HG03565 (cell line): Measurements from ENCODE around the gene RHOB.

Experiments used
- ATAC-seq: cut with Tn5 transposase; IDR thresholded peaks from one replicate; pipeline ENCODE4 v1.9.1; 2021; ENCODE audit warnings: mild to moderate bottlenecking, moderate library complexity; ENCODE audit not compliant: unreplicated experiment

RHOB gene

DNA sequence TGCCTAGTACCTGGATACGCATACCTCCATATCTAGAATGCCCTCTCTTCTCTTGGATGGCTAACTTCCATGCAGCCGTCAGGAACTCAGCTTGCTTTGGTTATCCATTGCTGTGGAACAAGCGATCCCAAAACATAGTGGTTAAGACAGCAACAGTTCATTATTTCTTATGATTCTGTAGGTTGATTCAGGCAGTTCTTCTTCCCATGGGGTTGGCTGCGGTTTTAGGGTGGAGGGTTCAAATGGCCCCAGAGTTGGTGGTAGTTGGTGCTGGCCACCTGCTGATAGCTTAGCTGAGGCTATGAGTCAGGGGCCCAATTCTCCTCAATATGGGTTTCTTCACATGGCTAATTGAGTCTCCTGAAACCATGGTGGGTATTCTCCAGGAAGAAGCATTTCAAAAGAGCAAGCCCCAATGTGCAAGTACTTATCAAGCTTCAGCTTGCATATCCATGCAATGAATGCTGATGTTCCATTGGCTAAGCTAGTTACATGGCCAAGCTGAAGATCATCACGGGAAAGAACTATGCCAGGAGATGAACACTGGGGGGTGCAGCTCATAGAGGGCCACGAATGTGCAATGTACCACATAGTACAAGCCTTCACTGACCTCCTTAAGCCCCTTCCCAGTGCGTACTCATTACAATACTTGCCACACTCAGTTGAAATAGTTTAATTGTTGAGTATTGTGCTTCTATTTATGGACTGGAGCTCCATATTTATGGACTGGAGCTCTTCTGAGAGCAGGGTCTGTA, 10.0 kb upstream of the RHOB start:
- ATAC-seq, result no peak

DNA sequence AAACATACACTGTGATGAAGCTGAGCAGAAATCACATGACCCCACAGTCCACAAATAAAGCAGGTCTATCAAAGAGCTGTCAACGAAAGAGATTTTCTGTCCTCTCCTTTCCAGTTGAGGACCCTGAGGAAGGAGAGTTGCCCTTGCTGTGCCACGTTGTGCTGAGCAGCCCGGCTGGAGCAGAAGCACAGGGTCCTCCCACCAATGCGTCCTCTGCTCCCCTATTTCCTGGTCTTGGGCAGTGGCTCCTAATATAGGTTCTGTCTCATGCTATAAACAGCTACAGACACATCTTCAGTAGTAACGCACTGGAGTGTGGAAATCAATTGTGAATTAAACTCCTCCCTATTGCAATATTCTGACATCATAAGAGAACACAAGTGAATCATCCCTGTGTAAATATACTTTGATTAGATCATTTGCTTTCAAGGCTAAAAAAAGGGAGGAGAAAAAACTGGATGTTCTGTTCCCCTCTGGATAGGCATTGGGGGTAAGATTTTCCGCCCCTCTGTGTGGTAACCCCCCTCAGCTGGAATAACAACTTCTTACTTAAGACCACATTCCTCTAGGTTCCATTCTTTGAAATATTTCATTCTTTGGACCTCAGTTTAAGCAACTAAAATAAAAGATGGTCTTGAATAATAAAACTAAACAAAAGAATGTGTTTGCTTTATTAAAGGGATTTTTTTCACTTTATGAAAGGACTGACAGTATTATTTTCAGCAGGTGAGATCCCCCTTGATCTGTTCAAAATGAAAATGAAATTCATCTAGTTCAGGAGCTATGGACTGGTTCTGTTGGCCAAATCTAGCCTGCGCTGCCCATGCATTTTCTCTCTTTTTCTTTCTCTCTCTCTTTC, 8.3 kb upstream of the RHOB start:
- no peak for ATAC-seq

DNA sequence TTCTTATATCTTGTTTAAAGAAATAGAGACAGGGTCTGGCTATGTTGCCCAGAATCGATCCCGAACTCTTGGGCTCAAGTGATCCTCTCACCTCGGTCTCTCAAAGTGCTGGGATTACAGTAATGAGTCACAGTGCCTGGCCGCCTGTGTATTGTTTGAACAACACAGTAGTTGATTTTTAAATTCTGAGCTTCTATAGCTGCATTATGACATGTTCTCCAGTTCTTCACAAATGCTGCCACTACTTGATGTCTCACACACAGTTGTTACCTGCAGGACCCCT, 7.7 kb upstream of the RHOB start:
- no peak for ATAC-seq

DNA sequence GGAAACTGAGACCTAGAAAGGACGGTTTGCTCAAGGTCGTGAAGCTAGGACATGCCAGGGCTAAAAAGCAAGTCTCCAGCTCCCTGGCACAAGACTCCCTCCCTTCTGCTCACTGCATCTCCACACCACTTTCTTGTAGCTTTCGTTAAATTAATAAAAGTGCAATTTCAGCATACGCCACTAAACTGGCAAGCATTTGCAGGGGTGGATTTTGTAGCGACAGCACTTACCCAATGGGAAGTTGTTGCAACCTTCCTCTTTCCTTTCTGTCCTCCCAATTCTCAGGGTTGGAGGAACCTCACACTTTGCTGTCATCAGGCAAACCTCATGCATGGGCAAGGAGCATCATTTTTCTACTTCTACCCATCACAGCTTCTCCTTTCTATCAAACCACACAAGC, 7.4 kb upstream of the RHOB start:
- no peak for ATAC-seq

GRCh38 chr2:20440001-20440560, 6.8 kb upstream of the RHOB start:
- no peak for ATAC-seq

DNA sequence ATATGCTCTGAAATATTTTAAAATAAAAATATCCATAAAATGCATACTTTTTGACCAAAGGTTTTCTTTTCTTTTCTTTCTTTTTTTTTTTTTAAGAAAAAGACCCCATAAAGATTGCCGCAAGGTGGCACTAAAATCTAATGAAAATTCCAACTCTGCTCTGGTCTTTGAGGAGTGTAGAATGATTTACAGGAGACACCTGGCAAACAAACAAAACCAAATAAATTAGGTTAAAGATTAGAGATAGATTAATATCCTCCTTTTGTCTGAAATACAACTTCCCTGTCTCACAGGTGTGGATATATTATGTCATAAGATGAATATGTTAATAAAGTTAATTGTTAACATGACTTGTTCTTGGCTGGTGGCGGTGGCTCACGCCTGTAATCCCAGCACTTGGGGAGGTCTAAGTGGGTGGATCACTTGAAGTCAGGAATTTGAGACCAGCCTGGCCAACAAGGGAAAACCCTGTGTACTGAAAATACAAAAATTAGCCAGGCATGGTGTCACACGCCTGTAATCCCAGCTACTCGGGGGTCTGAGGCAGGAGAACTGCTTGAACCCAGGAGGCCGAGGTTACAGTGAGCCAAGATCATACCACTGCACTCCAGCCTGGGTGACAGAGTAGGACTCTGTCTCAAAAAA, 3.5 kb upstream of the RHOB start:
- no peak for ATAC-seq

- no peak for ATAC-seq
Observed at GRCh38 chr2:20444101-20444992, 2.5 kb upstream of the RHOB start.

GRCh38 chr2:20444993-20445910, 1.6 kb upstream of the RHOB start:
- ATAC-seq, result no peak

DNA sequence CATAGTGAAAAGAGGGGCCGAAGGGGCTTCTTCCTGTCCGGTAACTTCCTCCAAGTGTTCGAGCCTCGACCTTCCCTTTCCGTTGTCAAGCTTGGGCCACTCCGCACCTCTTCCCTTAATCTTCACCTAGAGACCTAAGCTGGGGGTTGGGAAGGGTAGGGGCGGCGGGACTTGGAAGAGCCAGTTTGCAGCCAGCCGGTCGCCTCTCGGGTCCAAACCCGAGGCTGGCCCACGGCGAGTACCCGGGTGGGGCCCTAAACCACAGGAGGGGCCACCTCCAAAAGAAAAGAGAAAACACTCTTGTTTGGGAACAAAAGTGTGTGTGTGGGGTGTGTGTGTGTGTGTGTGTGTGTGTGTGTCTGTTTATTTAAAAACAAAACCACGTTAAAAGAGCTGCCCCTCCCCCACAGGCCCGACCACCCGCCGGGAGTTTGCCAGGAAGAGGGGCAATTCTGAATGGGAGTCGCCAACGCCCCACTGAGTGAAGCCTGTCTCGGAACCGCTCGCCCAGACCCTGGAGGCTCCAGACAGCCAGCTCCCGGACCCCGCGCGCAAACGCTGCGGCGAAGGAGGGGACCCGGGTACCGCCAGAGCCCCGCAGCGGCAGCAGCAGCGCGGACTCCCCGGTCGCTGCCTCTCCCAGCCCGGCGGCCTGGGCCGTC, 488 bp upstream of the RHOB start:
- ATAC-seq, result no peak

GRCh38 chr2:20447437-20448245, 767 bp downstream of the RHOB start:
- ATAC-seq, result no peak

GRCh38 chr2:20448246-20448976, 1.5 kb downstream of the RHOB start:
- no peak for ATAC-seq

GRCh38 chr2:20448977-20449306, 2.1 kb downstream of the RHOB start:
- no peak for ATAC-seq

GRCh38 chr2:20449501-20450200, 2.8 kb downstream of the RHOB start:
- ATAC-seq, result no peak

DNA sequence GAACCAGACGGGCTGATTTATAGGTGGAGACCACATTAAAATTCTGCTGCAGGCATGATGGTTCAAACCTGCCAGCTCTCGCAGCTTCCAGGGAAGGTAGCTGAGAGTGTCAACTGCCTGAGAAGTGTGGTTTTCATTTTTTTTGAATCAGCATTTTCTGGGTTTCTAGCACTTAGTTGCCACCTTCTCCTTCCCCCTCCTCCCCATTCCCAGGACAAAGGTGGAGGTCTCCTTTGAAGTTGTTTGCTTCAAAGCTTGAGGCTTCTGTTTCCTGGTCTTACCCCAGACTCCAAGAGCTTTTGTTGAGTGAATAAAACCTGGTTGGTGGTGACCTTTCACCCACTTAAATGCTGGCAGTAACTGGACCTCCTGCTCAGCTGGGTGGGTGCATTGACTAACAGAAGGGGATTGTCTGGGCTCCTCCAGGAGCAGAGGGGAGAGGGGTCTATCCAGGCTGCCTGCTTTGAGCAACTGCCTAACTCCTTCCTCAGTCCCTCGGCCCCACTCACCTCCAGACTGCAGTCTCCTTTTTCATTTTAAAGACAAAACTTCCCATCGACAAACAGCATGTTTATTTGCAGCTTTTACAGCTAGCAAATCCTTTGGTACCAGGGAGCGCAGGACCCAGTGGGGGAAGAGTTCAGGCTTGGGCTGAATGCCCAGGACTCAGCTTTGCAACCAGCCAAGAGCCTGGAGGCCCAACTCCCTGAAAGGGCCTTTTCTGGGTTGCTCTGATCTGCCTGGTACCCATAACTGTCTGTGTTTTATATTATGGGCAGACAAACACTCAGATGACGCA, 3.5 kb downstream of the RHOB start:
- ATAC-seq, result no peak

DNA sequence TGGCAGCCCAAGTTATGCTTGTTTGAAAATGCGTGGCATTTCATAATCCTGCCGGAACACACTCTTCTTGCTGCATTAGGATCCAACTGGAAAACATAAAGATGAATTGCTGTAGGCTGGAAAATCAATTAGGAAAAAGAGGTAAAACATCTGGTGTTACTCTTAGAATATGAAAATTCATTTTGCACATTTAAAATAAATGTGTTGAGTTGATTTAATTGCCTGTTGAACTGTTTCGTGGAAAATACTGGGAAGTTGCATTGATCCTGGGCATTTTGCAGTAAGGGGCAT, 4.1 kb downstream of the RHOB start:
- no peak for ATAC-seq

DNA sequence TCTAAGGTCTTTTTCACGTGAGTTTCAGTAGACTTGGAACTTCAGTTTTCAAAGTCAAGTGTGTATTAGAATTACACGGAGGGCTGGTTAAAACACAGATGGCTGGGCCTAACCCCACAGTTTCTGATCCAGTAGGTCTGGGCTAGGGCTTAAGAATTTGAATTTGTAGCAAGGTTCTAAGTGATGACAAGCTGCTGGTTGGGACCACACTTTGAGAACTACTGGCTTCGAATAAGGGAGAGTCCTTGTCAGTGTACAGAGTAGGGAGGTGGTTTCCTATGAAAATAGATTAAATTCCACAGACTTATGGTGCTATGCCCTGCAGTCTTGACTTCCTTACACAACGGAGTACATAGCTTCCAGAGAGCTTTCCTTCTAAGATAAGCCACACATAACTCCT, 4.5 kb downstream of the RHOB start:
- ATAC-seq, result no peak
